Activated CD8-positive, alpha-beta memory T cell treated with anti-CD3 and anti-CD28 coated beads for 48 hours (primary cell): ENCODE data around the gene PCBP1.
"Not testable (repeated sequence)": the region's sequence is repeated elsewhere in the genome, so short reads cannot be mapped to it uniquely, and the experiment has no call there.

Source experiments
- DNase-seq, 3 experiments: peaks; one replicate each; pipeline ENCODE4 v3.0.0-alpha.2; 2020; ENCODE audit warnings: low read depth in 2 of 3, low spot score in 2 of 3

PCBP1 gene

DNA sequence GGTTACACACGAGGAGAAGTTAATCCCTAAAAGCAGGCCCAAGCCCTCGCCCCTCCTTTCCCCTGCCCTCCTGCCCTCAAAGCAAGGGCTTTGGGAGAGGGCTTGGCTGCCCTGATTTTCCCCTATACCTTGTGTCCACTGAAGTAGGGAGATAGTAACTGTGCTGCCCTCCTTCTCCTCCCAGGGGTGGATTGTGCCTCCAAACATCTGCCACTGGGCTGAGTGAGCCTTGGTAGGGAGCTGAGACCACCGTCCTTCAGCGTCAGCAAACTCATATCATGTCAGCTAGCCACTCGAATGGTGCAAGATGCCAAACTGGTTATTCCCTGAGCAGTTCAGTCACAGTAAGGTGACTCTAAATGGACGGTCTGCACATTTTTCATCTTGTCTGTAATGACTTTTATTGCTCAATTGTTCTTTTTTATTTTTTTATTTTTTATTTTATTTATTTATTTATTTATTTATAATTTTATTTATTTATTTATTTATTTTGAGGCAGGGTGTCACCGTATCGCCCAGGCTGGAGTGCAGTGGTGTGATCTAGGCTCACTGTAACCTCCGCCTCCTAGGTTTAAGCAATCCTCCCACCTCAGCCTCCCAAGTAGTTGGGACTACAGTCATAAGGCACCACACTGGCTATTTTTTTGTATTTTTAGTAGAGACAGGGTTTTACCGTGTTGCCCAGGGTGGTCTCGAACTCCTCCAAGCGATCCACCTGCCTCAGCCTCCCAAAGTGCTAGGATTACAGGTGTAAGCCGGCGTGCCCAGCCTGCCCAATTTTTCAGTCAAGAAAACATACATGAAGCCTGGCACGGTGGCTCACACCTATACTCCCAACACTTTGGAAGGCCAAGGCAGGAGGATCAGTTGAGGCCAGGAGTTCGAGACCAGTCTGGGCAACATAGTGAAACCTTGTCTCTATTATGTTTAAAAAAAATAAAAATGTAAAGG is 8.7 kb downstream of the PCBP1 start:
- no peak for DNase-seq

GRCh38 chr2:70098032-70098431 is 10.8 kb downstream of the PCBP1 start:
- DNase-seq = no peak

DNA sequence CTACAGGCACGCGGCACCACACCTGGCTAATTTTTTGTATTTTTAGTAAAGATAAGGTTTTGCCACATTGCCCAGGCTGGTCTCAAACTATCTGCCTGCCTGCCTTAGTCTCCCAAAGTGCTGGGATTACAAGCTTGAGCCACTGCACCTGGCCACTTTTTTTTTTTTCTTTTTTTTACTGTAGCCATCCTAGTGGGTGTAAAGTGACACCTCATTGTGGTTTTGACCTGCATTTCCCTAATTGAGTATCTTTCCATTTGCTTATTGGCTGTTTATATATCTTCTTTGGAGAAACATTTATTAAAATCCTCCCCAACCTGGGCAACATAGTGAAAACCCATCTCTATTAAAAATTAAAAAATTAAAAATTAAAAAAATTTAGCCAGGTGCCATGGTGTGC is 12.0 kb downstream of the PCBP1 start:
- DNase-seq = no peak

DNA sequence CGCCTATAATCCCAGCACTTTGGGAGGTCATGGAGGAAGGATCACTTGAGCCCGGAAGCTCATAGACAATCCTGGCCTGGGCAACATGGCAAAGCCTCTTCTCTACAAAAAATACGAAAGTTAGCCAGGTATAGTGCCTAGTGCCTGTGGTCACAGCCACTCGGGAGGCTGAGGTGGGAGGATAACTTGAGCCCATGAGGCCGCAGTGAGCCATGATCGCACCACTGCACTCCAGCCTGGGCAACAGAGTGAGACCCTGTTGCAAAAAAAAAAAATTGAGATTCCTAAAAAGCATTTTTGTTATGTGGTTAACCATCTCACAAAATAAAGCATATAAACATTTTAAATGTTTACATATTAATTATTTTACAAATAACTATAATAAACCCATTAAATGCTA is 13.9 kb downstream of the PCBP1 start:
- DNase-seq = no peak

DNA sequence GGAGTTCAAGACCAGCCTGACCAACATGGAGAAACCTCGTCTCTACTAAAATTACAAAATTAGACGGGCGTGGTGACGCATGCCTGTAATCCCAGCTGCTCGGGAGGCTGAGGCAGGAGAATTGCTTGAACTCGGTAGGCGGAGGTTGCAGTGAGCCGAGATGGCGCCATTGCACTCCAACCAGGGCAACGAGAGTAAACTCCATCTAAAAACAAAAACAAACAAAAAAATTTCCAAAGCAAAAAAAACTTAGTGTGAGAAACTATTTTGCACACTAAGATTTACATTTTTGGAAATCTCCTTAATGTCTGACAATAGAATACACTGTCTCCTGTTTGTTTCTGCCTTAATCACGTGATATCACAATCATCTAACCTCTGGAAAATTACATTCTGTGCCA is 14.4 kb downstream of the PCBP1 start:
- not testable (repeated sequence) for DNase-seq

- not testable (repeated sequence) for DNase-seq
These were observed 15.1 kb downstream of the PCBP1 start for GRCh38 chr2:70102323-70102905.

DNA sequence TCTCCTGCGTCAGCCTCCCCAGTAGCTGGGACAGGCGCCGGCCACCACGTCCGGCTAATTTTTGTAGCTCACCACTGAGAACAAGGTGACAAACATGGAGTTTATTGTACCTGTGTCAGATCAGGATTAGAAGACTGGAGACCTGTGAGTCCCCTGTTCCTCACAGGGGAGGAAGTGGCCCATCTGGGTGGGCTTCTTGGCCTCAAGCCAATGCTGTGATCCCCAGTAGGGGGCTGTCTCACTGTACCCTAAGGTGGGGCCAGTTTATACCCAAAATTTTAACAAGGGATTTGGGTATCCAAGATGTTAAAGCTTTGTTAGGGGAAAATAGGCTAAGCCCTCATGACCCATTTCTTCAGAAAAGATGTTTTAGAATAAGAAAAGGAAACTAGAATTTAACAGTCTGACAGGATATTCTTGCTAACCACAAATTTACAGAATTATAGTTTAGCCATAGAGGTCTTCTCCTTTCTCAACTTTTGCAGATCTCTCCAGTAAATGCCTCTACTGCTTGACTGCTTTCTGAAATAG is 16.3 kb downstream of the PCBP1 start:
- DNase-seq = no peak

DNA sequence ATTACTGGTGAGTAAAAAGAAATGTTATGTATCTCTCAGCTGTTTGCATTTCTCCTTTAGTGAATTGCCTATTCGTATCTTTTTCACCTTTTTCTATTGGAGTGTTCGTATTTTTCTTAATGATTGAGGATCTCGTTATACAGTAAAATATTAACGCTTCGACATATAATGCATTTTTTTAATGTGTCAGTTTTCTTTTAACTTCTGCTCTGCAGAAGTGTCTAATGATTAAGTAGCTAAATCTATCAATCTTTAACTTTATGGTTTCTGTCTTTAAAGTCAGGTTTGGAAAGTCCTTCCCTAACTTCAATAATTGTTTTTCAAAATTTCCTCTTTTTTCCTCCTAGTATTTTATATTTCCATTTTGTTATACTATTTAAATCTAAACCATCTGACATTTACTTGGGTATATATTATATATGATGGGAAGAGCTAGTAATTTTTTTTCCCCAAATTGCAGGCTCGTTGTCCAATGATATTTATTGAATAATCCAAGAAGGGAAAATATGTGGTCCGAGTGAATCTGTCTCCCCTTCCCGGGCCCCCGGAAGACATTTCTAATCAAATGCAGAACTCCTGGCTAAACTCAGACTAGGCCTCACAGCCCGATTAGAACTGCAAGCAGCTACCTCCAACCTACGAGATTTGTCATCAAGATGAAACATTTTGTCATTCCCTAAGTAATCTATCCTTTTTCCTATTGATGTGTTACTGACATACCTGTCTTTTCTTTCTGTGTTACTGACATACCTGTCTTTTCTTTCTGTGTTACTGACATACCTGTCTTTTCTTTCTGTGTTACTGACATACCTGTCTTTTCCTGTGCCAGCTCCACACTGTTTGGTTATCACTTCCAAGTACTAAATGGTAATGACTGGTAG is 17.2 kb downstream of the PCBP1 start:
- DNase-seq = no peak

- DNase-seq = not testable (repeated sequence)
These were observed 18.9 kb downstream of the PCBP1 start for GRCh38 chr2:70106138-70106537.

GRCh38 chr2:70110397-70110796 is 23.1 kb downstream of the PCBP1 start:
- not testable (repeated sequence) for DNase-seq

DNA sequence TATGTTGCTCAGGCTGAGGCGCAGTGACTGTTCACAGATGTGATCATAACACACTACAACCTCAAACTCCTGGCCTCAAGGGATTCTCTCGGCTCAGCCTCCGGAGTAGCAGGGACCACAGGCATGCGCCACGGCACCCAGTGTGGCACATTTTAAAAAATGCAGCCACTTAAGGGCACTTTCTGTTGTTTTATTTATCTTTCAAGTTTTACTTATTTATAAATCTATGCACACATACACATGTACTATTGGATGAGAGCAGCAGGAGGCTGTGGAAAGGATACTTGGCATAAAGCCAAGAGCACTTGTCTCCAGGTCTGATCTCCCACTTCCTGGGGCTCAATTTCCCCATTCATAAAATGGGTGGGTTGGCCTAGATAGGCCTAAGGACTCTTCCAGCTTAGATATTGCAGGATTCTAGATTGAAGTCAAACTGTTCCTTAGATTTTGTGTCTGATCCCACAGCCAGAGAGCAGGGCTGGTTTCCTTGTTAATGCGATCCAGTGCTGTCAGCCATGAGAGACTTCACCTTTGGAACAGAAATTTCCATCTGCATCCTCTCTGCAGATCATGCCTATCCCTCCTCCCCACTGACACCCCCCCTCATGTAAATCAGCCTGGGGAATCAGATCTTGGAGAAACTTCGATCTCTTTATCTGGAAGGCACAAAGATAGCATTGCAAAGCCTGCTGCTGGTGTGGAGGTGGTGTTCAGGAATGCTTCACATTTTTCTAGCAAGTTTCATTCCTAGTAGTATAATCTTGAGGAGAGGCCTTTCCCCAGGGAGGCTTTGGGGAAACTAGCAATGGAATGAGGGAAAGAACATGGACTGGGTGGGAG is 24.7 kb downstream of the PCBP1 start:
- DNase-seq = no peak

DNA sequence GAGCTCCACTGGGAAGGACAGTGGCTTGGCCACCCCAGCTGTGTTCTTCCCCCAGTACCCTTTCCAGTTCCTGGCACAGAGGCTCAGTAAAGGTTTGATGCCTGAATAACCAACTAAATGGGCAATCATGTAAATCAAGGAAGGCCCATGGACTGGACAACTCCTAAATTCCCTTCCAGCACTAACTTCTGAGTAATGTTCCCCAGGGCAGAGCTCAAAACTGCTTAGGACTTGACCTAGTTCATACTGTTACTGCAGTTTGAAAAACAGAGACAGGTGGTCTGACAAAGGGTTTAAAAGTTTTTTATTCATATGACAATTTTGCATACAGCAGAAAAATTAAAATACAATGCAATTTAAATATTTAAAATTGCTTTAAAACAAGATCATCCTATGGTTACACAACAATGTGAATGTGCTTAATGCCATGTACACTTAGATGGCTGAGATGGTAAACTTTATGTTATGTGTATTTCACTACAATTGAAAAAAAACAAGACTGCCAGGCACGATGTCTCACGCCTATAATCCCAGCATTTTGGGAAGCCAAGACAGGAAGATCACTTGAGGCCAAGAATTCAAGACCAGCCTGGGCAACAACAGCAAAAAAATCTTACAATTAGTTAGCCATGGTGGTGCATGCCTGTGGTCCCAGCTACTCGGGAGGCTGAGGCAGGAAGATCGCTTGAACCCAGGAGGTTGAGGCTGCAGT is 26.2 kb downstream of the PCBP1 start:
- DNase-seq = no peak

DNA sequence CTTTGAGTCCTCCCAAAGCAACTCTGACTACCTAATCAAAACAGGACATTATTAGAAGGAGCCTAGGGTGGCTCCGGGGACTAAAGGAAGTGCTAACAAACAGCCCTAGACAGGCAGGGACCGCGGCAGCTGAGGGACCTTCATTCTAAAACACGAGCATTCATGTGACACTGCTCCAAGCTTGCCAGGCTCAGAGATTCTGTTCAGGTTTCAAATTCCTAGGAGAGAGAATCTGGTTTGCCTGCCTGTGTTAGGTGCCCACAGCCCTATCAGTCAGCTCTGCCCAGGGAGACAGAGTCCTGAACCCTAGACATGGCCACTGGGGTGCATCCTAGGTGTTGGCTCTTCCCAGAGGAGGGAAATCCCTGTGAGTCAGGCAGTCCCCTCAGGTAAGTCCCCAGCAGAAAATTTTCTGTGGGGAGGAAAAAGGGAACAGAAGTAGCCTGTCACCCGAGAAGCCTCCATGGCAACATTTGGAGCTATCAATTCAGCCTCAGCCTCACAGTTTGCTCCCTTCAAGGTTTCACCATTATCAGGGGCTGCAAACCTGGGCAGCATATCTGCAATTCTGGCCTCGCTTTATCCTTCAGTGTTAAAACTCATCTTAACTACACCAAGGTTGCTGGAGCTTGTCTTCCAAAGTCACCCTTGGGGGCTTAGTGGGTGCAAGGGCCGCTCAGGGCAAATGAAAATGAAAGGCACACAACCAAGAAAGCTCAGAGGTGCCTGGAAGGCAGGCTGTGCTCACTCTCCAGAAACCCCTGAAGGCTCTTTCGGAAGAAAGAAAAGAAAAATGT is 28.6 kb downstream of the PCBP1 start:
- DNase-seq = no peak

GRCh38 chr2:70116936-70117552 is 29.8 kb downstream of the PCBP1 start:
- no peak for DNase-seq

DNA sequence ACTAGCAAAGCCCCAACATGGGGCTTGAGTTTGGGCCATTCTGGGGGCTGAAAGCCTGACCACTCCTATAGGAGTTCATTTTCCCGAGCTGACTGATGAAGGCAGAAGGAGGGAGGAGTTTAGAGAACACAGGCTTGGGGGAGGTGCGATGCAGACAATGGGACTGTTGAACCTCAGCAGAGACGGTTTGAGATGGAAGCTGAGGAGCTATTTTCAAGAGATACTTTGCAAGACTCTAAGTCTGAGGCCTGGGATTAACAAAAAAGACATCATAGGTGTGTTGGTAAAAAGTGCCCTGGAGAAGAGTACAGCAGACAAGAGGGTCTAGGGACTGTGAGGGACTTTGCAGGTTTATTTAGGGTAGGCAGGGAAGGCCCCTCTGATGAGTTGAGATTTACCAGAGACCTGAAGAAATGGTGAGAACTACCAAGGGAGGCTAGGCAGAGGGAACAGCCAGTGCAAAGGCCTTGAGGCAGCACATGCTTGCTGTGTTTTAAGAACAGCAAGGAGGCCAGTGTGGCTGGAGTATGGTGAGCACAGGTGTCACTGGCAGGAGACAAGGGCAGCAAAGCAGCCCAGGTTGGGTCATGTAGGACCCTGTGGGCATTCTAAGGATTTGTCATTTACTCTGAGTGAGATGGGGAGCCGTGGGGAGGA is 31.6 kb downstream of the PCBP1 start:
- no peak for DNase-seq

GRCh38 chr2:70121627-70122372 is 34.5 kb downstream of the PCBP1 start:
- DNase-seq = no peak

- no peak for DNase-seq
These were observed 35.2 kb downstream of the PCBP1 start for GRCh38 chr2:70122470-70122869.
